ENCODE measurements around the gene BACH1. TPM values are rescaled to one million over a fixed set of nuclear protein-coding genes. Genes with fewer than 3 reads are reported as not detected.

The BACH1 gene
- total RNA-seq, 1 experiment from 2014 or later, result 20.0 TPM

DNA sequence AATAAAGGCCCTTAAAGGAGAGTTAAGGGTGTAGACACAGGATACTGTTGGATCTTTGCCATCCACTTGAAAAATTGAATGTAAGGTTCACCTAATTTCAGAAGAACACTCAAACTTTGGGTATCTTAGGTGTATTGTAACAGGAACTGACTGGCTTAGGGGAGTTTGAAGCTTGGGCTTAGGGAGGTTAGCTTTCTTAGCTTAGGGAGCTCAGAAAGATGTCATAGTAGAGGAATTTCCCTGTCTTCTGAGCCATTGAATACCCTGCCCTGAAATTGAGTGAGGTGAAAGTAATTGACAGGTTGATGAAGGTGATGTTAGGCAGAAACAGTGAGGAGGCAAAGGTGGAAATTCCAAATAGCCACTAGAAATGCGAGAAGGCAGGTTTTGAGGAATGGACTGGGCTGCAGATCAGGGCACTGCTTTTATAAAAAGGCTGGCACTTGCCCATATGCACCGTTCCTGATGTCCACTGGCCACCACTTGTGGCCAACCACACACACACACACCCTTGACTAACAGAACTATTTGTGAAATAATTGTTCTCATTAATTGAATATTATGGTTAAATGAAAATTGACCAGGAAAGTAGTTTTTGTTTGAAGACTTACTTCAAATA lies 16.5 kb downstream of the BACH1 start:
- intact Hi-C loops (cut with micrococcal nuclease; ENCODE audit: unreplicated experiment) (no loop called here), in situ Hi-C loops (cut with HindIII; ENCODE audit: low pct_unique_long_range_greater_than_20kb, low sequenced_read_pairs) (no loop called here)
- DNase-seq (ENCODE audit: low read depth, low spot score), result no peak
- CTCF ChIA-PET, result no interaction called here
- no peaks in the 10 kb centered on the region for H3K27me3 ChIP-seq (ENCODE audit: control insufficient read depth, insufficient read depth, low read length)
- no peak for ATAC-seq
- no peak overlapping the region for H3K4me3 ChIP-seq (ENCODE audit: low read depth in 2 of 2, low read length in 2 of 2)
- H3K36me3 ChIP-seq (ENCODE audit: control insufficient read depth, insufficient read depth, low read length), result no peaks in the 10 kb centered on the region
- TF ChIP-seq, protein P1, sequence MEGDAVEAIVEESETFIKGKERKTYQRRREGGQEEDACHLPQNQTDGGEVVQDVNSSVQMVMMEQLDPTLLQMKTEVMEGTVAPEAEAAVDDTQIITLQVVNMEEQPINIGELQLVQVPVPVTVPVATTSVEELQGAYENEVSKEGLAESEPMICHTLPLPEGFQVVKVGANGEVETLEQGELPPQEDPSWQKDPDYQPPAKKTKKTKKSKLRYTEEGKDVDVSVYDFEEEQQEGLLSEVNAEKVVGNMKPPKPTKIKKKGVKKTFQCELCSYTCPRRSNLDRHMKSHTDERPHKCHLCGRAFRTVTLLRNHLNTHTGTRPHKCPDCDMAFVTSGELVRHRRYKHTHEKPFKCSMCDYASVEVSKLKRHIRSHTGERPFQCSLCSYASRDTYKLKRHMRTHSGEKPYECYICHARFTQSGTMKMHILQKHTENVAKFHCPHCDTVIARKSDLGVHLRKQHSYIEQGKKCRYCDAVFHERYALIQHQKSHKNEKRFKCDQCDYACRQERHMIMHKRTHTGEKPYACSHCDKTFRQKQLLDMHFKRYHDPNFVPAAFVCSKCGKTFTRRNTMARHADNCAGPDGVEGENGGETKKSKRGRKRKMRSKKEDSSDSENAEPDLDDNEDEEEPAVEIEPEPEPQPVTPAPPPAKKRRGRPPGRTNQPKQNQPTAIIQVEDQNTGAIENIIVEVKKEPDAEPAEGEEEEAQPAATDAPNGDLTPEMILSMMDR (IDR thresholded peaks at IDR 0.05), result no peak
- TF ChIP-seq POLR2AphosphoS5 (IDR thresholded peaks at IDR 0.05; ENCODE audit: low read depth, low read length) (no peak), TCF7L2 (IDR thresholded peaks at IDR 0.05; ENCODE audit: low read depth, low read length) (no peak), SIN3A (IDR thresholded peaks at IDR 0.05; ENCODE audit: borderline replicate concordance, insufficient read depth, low read depth, low read length) (no peak)
- TF ChIP-seq, protein P2, sequence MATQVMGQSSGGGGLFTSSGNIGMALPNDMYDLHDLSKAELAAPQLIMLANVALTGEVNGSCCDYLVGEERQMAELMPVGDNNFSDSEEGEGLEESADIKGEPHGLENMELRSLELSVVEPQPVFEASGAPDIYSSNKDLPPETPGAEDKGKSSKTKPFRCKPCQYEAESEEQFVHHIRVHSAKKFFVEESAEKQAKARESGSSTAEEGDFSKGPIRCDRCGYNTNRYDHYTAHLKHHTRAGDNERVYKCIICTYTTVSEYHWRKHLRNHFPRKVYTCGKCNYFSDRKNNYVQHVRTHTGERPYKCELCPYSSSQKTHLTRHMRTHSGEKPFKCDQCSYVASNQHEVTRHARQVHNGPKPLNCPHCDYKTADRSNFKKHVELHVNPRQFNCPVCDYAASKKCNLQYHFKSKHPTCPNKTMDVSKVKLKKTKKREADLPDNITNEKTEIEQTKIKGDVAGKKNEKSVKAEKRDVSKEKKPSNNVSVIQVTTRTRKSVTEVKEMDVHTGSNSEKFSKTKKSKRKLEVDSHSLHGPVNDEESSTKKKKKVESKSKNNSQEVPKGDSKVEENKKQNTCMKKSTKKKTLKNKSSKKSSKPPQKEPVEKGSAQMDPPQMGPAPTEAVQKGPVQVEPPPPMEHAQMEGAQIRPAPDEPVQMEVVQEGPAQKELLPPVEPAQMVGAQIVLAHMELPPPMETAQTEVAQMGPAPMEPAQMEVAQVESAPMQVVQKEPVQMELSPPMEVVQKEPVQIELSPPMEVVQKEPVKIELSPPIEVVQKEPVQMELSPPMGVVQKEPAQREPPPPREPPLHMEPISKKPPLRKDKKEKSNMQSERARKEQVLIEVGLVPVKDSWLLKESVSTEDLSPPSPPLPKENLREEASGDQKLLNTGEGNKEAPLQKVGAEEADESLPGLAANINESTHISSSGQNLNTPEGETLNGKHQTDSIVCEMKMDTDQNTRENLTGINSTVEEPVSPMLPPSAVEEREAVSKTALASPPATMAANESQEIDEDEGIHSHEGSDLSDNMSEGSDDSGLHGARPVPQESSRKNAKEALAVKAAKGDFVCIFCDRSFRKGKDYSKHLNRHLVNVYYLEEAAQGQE (IDR thresholded peaks at IDR 0.05; ENCODE audit: insufficient read depth in 1 of 2, low read depth in 2 of 2, low read length in 1 of 2), result no peak
- H3K4me1 ChIP-seq (ENCODE audit: control insufficient read depth, insufficient read depth, low read length), result no peaks in the 10 kb centered on the region
- H3K9me3 ChIP-seq (ENCODE audit: control insufficient read depth, insufficient read depth, low read depth, low read length), result no peaks in the 10 kb centered on the region
- no peak overlapping the region for H3K27ac ChIP-seq (ENCODE audit: low read length)
- POLR2A ChIA-PET, result no interaction called here
- no TSS peak for BruUV-seq (replicated peaks)

DNA sequence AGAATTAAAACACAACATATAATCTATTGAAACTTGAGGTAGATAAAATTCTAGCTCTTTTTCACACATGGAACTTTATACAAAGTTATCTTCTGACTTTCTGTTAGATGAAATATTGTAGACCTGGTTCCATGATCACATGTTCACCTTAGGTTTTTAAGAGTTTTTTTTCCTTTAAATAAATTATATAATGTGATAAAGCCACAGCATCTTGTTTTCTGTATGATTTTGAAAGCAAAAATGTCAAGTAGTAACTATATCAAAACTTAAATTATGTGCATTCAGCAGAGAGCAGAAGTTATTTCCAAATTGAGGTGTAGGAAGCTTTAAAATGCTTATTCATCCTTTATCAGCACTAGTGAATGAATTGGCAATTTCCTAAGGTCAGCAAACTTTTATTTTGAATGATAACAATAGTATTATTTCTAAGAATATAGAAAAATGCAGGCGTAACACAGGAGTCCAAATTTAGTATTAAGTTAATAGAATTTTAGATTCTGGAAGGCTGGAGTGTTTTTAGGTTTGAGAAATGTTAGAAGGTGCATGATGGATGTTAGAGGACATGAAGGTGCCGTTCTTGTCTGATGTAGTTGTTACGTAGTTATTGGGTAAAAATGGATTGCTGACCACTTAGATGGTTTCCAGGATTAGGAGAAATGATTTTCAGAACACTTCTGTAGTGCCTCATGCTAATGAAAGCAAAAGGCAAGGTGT lies 17.5 kb downstream of the BACH1 start:
- DNase-seq (ENCODE audit: low read depth, low spot score), result no peak
- Histone ChIP-seq H3K4me1 (ENCODE audit: control insufficient read depth, insufficient read depth, low read length) (no peaks in the 10 kb centered on the region), H3K27ac (ENCODE audit: low read length) (no peak overlapping the region), H3K36me3 (ENCODE audit: control insufficient read depth, insufficient read depth, low read length) (no peaks in the 10 kb centered on the region), H3K27me3 (ENCODE audit: control insufficient read depth, insufficient read depth, low read length) (no peaks in the 10 kb centered on the region), H3K9me3 (ENCODE audit: control insufficient read depth, insufficient read depth, low read depth, low read length) (no peaks in the 10 kb centered on the region), H3K4me3 (ENCODE audit: low read depth in 2 of 2, low read length in 2 of 2) (no peak overlapping the region)
- BruUV-seq (replicated peaks), result no TSS peak
- intact Hi-C loops (cut with micrococcal nuclease; ENCODE audit: unreplicated experiment) (no loop called here), in situ Hi-C loops (cut with HindIII; ENCODE audit: low pct_unique_long_range_greater_than_20kb, low sequenced_read_pairs) (no loop called here)
- ATAC-seq, result no peak
- TF ChIP-seq, protein P1 (IDR thresholded peaks at IDR 0.05), result no peak
- TF ChIP-seq TCF7L2 (IDR thresholded peaks at IDR 0.05; ENCODE audit: low read depth, low read length) (no peak), SIN3A (IDR thresholded peaks at IDR 0.05; ENCODE audit: borderline replicate concordance, insufficient read depth, low read depth, low read length) (no peak), POLR2AphosphoS5 (IDR thresholded peaks at IDR 0.05; ENCODE audit: low read depth, low read length) (no peak)
- TF ChIP-seq, protein P2 (IDR thresholded peaks at IDR 0.05; ENCODE audit: insufficient read depth in 1 of 2, low read depth in 2 of 2, low read length in 1 of 2), result no peak
- ChIA-PET CTCF (no interaction called here), POLR2A (no interaction called here)
